SK-N-SH (cell line): ENCODE measurements around the gene MAD1L1.

Source experiments
- CTCF ChIP-seq: fragments of 200-600 bp; sonication (generic); IDR thresholded peaks from 2 replicates; pipeline ENCODE4 v1.6.1; 2017; ENCODE audit warnings: antibody characterized with exemption, mild to moderate bottlenecking, moderate library complexity
- EP300 ChIP-seq, 2 experiments: IDR thresholded peaks; 2 replicates each; pipeline versions ENCODE4 v1.4.0 to v1.6.1; 2012; ENCODE audit warnings: borderline replicate concordance in 1 of 2, low read depth in 1 of 2, low read length in 1 of 2

GRCh38 chr7:1993031-1993695 is 239.6 kb downstream of the MAD1L1 start:
- TF ChIP-seq CTCF, result no peak
- TF ChIP-seq EP300 (IDR thresholded peaks at IDR 0.05; ENCODE audit: borderline replicate concordance in 1 of 2, low read depth in 1 of 2, low read length in 1 of 2), result no peak
